ENCODE results near the gene SRRT. TPM values are rescaled to one million over a fixed set of nuclear protein-coding genes. Genes with fewer than 3 reads are reported as not detected.

SRRT gene
- polyA plus RNA-seq, 1 donor from 2014 or later: 59.9 TPM

DNA sequence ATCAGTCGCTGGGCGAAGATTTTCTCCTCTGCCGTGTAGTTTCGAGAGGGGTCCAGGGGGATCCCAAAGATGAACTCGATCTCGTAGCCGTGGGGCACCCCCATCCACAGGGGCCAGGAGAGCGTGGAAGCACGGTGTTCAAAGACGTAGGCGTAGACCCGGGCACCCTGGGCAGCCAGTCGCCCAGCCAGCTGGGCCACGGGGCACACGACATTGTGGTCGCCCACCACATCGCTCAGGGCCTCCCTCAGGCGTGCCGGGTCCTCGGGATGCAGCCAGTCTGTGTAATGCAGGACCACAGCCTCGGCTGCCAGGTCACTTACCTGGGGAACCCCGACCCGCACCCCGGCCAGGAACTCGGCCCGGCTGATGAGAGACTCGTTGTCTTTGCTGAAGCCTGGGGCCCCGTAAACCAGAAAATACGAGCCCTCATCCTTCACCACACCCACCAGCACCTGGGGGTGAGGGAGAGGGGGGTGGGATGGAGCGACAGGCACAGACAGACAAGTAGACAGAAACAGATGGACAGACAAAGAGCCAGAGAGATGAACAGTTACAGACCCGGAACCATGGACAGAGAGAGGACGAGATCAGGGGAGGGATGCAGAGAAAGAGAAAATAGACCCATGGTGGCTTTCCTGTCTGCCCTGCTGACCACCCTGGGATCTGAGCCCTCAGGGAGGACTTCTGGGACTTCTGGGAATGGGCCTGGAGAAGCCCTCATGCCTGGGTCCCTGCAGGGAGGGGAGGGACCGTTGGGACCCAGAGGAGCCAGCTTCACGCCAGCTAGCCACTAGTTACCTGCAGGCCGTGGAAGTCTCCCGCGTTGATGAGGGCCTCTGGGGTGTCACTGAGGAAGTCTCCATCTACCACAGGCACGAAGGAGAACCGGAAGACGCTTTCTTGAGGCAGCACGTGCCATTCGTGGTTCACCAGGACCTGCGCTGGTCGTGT lies 17.7 kb downstream of the SRRT start:
- H3K9me3 ChIP-seq (ENCODE audit: low read length): no peaks in the 10 kb centered on the region
- H3K79me2 ChIP-seq (replicated peaks; ENCODE audit: insufficient read depth, low read length): no peaks in the 10 kb centered on the region
- H3K36me3 ChIP-seq (ENCODE audit: insufficient read depth, low read length): peaks cover 11% of the 10 kb centered on the region
- H3F3A ChIP-seq (ENCODE audit: insufficient read depth, low read length, poor library complexity, severe bottlenecking): no peaks in the 10 kb centered on the region
- TF ChIP-seq REST (IDR thresholded peaks at IDR 0.05; ENCODE audit: borderline replicate concordance): no peak
- TF ChIP-seq POLR2AphosphoS5 (IDR thresholded peaks at IDR 0.05): no peak
- TF ChIP-seq RAD21 (conservative IDR thresholded peaks at IDR 0.05): no peak
- TF ChIP-seq TAF1 (IDR thresholded peaks at IDR 0.05; ENCODE audit: low read depth): no peak
- no peak for TF ChIP-seq MXI1 (conservative IDR thresholded peaks at IDR 0.05; ENCODE audit: poor library complexity, severe bottlenecking)
- TF ChIP-seq, protein P1, sequence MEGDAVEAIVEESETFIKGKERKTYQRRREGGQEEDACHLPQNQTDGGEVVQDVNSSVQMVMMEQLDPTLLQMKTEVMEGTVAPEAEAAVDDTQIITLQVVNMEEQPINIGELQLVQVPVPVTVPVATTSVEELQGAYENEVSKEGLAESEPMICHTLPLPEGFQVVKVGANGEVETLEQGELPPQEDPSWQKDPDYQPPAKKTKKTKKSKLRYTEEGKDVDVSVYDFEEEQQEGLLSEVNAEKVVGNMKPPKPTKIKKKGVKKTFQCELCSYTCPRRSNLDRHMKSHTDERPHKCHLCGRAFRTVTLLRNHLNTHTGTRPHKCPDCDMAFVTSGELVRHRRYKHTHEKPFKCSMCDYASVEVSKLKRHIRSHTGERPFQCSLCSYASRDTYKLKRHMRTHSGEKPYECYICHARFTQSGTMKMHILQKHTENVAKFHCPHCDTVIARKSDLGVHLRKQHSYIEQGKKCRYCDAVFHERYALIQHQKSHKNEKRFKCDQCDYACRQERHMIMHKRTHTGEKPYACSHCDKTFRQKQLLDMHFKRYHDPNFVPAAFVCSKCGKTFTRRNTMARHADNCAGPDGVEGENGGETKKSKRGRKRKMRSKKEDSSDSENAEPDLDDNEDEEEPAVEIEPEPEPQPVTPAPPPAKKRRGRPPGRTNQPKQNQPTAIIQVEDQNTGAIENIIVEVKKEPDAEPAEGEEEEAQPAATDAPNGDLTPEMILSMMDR (IDR thresholded peaks at IDR 0.05; ENCODE audit: poor library complexity, severe bottlenecking): no peak
- no peak for TF ChIP-seq SMC3 (conservative IDR thresholded peaks at IDR 0.05; ENCODE audit: poor library complexity)
- no peak for TF ChIP-seq EZH2 (IDR thresholded peaks at IDR 0.05; ENCODE audit: borderline replicate concordance, insufficient read depth, low read length, poor library complexity, severe bottlenecking)
- TF ChIP-seq EP300 (conservative IDR thresholded peaks at IDR 0.05; ENCODE audit: poor library complexity, severe bottlenecking): no peak
- H3K27ac ChIP-seq (ENCODE audit: low read length): no peak overlapping the region
- no peak overlapping the region for H3K9ac ChIP-seq (ENCODE audit: low read length)
- no peak overlapping the region for H3K4me2 ChIP-seq (ENCODE audit: low read length)
- H4K20me1 ChIP-seq (ENCODE audit: insufficient read depth): no peaks in the 10 kb centered on the region
- peaks cover 26% of the 10 kb centered on the region for H3K27me3 ChIP-seq (ENCODE audit: insufficient read depth, low read depth, low read length)
- no peaks in the 10 kb centered on the region for H3K9me2 ChIP-seq (ENCODE audit: insufficient read depth, low read length)
- H3K4me3 ChIP-seq (ENCODE audit: low read length): no peak overlapping the region
- H2AFZ ChIP-seq (ENCODE audit: low read depth, low read length): no peak overlapping the region

DNA sequence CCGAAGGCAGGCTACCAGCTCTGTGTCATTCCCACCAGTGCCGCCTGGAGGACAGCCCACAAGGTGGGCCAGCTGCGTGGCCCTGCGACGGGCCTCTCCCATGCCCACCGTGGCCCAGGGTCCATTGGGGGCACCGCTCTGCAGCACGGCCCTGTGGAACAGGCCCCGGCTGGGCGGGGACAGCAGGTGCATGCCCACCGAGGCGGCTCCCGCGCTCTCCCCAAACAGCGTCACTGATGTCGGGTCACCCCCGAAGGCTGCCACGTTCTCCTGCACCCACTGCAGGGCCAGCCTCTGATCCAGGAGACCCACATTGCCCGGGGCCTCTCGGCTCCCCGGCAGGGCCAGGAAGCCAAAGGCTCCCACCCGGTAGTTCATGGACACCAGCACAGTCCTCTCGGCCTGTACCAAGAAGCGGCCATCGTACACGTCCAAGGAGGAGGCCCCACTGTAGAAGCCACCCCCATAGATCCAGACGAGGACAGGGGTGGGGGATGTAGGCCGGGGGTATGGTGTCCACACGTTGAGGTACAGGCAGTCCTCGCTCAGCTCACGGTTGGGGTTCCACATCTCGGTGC lies 18.5 kb downstream of the SRRT start:
- H3K4me2 ChIP-seq (ENCODE audit: low read length): no peak overlapping the region
- no peaks in the 10 kb centered on the region for H4K20me1 ChIP-seq (ENCODE audit: insufficient read depth)
- H3K9ac ChIP-seq (ENCODE audit: low read length): no peak overlapping the region
- H3K79me2 ChIP-seq (replicated peaks; ENCODE audit: insufficient read depth, low read length): no peaks in the 10 kb centered on the region
- H3K27me3 ChIP-seq (ENCODE audit: insufficient read depth, low read depth, low read length): peaks cover 32% of the 10 kb centered on the region
- H3K9me3 ChIP-seq (ENCODE audit: low read length): no peaks in the 10 kb centered on the region
- no peak overlapping the region for H3K27ac ChIP-seq (ENCODE audit: low read length)
- peaks cover 7% of the 10 kb centered on the region for H3K36me3 ChIP-seq (ENCODE audit: insufficient read depth, low read length)
- H2AFZ ChIP-seq (ENCODE audit: low read depth, low read length): no peak overlapping the region
- no peaks in the 10 kb centered on the region for H3F3A ChIP-seq (ENCODE audit: insufficient read depth, low read length, poor library complexity, severe bottlenecking)
- no peaks in the 10 kb centered on the region for H3K9me2 ChIP-seq (ENCODE audit: insufficient read depth, low read length)
- no peak overlapping the region for H3K4me3 ChIP-seq (ENCODE audit: low read length)
- no peak for TF ChIP-seq RAD21 (conservative IDR thresholded peaks at IDR 0.05)
- TF ChIP-seq, protein P1 (IDR thresholded peaks at IDR 0.05; ENCODE audit: poor library complexity, severe bottlenecking): no peak
- TF ChIP-seq SMC3 (conservative IDR thresholded peaks at IDR 0.05; ENCODE audit: poor library complexity): no peak

All from neural cell (in vitro differentiated cells).